ENCODE results near the gene NAGPA.

The NAGPA gene

DNA sequence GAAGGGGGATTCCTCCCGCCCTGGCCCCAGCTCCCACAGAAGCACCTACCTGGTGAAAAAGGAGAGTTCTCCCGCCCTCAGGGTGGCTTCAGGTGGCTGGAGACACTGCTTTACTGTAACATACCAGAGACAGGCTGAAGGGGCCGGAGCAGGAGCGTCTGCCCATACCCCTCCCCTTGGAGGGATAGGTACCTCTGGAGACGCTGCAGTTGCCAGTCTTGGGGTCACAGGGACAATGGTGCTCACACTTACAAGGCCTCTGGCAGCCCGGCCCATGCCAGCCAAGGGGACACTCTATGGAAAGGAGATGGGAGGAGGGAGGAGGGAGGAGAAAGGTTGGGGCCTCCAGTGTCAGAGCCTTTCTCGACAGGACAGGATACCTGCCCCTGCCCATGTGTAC is 6.6 kb downstream of the NAGPA start:
- DNase-seq, result no peak

DNA sequence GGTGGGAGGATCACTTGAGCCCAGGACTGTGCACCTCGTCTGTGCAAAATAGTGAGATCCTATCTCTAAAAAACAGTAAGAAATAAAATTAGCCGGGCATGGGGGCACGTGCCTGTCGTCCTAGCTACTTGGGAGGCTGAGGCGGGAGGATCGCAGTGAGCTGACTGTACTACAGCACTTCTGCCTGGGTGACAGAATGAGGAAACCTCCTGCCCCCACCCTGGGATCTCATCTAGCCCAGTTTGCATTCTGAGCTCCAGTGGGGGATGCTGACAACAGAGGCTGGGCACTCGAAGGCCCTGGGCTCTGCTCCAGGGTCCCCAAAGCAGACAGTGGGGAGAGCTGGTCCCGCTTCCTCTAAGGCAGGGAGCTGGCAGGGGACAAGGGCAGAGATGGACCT is 7.1 kb downstream of the NAGPA start:
- no peak for DNase-seq

DNA sequence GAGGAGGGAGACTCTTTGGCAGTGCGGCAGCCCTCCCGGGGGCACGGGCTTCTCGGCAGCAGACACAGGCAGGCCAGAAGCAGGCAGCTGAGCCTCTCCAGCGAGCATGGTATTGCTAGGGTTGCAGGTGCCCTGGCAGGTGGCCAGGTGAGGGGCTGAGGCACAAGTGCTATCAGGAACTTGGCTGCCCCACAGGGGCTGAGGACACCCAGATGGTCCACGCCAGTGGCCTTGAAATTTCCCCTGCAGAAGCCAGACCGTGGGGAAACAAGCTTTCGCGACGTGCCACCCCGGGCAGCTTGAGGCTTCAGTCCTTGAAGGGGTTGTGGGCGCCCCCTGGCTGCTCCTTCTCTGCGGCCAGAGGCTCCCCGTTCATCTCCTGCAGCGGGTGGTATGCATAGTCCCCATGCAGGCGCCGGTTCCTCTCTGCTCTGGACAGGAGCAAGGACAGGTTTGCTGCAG is 8.5 kb downstream of the NAGPA start:
- no peak for DNase-seq

DNA sequence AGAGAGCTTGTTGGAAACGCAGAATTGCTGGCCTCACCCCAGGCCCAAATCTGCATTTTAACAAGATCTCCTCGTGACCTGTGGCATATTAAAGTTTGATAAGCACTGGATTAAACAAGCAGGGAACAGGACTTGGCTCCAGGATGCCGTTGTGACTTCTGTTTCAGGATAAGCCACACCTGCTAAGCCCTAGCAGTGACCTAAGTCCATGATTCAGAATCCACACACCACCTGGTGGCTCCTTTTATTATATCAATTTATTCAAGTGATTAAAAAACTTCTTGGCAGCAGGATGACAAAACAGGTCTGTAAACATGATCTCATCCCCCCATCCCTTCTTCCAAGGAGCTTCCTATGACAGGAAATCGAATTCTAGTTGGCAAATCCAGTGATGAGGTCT is 9.1 kb downstream of the NAGPA start:
- DNase-seq, result no peak

DNA sequence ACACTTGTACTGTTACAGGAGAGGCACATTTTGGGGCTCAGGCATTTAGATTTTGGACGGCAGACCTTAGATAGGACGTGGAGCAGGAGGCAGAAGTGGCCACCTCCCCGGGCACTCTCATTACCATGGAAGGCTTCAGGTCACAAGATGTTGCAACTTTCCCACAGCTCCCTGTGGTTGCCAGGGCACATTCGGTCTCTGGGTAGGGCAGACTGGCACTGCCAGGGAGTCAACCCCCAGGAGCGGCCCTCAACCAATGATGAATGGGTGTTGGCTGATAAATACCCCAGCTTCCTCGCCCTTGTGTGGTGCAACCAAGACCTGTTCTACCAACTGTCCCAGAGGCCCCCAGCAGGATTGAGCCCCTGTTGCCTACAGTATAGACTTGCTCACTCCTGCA is 11.2 kb downstream of the NAGPA start:
- DNase-seq, result no peak

DNA sequence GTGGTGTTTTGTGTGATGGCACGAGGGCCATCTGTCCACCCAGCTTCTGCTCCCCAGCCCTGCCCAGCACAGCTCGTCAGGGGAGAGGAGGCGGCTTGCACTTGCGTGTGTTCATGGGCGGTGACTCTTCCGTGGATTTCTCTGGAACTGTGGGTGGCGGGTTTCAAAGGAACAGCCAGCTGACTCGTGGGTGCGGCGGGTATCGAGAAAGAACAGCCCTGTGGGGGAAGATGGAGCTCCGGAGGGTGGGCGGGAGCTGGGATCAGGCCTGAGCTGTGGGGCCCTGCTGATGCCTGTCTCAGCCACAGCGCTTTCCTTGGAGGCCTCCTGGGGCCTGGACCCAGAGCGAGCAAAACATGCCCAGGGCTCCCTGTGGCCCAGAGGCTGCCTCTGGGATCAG is 13.2 kb downstream of the NAGPA start:
- no peak for DNase-seq

DNA sequence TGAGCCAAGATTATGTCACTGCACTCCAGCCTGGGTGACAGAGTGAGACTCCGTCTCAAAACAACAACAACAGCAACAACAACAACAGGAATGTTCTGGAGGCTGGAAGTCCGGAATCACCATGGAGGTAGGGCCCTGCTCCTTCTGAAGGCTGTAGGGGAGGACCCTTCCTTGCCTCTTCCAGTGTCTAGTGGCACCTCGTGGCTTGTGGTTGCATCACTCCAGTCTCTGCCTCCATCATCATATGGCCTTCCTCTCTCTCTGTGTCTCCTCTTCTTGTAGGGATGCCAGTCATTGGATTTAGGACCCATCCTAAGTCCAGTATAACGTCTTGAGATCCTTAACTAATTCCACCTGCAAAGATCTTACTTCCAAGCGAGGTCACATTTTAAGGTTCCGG is 14.0 kb downstream of the NAGPA start:
- no peak for DNase-seq

DNA sequence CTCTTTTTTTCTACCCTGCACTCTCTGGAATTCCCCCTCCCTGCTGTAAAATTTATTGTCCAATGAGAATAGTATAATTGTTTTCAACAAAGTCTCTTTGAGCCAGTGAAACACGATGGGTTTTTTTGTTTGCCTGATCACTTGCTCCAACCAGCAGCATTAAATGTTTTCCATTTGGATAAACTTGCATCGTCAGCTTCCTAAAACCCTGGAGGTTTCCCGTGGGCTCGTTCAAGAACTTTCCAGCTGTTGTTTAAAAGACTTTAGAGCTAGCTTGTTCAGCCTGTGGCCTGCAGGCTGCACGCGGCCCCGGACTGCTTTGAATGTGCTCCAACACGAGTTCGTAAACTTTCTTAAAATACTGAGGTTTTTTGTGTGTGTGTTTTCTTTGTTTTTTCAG is 14.9 kb downstream of the NAGPA start:
- no peak for DNase-seq

DNA sequence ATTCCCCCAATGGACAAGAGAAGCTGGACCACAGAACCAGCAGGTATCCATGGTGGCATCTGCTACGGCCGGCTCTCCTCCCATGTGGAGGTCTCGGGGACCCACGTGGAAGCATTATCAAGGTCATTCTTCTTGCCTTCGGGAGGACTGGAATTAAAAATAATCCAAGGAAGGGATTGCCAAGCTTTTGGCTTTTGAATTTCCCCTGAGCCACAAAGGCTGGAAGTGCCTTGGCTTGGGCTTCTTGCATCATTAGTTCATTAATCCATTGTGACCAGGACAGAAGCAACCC is 16.1 kb downstream of the NAGPA start:
- DNase-seq, result no peak

DNA sequence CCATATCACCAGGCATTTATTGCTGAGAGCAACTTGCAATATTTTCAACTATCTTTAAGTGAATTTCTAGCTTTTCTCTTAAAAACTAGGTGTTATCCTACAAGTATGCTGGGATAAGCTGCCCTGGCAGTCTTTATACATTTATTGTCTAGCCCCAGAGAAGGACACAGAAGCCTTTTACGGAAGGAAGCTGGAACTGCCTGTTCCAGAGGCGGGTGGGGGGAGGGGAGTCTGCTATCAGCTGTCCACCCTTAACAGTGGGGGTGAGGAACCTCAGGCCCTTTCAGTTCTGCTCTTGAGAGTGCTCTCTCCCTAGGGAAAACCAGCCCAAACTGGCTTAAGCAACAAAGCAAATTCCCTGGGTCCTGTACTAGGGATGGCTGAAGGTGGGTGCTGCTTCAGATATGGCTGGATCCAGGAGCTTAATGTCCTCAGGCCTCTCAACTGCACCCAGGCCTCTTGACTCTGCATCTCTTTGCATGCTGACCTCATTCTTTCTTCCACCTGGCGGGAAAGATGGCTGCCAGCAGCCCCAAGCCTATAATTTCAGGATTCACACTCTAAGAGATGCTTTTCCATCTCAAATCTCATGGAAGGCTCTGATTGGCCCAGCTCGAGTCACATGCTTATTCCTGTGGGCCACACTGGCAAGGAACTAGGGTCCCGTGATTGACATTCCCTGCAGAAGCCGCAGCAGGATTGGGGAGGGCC is 16.6 kb downstream of the NAGPA start:
- DNase-seq, result no peak

DNA sequence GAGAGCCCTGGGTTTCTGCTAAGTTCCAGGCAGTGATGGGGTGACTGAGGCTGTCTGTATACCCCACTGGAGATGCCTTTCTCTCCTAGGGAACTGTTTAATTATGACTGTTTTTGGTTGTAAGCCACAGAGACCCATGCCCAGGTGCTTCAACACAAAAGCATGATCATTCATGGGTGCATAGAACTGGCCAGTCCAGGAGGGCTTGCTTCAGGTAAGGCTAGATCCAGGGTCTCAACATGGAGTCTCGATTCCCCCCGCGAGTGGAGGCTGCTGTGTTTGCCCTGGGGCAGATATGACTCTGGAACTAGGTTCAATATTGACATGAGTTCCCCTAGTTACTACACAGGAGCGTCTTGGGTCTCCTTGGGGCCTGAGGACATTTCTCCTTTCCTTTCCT is 17.8 kb downstream of the NAGPA start:
- DNase-seq, result no peak

DNA sequence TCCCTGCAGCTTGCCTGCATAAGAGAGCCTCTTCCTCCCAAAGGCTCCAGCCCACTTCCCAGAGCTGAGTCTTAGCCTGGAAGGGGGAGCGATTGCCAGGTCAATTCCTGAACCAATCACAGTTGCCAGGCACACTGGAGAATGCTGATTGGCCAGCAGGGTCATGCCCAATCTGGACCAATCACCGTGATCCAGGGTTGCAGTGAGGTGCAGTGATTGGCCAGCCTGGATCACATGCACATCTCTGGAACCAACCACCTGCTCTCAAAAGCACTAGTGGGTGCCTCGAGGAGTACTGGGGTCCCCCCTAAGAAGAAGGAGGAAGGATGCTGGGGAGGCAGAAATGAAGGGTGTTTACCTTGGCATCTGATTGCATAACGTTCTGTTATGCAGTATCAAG is 18.4 kb downstream of the NAGPA start:
- DNase-seq, result no peak

DNA sequence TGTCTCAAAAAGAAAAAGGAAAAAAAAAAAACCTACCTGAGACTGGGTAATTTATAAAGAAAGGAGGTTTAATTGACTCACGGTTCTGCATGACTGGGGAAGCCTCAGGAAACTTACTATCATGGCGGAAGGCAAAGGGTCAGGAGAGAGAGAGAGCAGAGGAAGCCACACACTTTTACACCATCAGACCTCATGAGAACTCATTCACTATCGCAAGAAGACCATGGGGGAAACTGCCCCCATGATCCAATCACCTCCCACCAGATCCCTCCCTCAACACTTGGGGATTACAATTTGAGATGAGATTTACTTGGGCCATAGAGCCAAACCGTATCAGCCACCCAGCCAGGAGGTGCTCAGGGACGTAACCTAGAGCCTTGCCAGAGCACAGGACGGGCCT is 20.8 kb downstream of the NAGPA start:
- no peak for DNase-seq

DNA sequence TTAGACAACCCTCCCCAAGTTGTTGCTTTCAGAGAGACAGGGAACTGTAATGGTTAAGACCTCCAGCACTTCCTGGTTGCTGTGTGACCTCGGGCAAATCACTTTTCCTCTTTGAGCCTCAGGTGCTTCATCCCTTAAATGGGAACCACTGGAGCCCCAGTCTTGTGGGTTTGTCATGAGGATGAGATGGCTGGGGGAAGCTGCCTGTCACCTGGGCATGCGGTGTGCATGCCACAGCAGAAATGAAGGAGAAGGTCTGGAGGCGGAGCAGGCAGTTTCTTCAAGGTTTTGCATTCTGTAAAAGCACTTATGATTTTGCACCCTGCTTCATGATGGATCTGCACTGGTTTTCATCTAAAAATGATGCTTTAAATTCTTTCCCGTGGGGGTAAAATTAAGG is 22.1 kb downstream of the NAGPA start:
- no peak for DNase-seq

DNA sequence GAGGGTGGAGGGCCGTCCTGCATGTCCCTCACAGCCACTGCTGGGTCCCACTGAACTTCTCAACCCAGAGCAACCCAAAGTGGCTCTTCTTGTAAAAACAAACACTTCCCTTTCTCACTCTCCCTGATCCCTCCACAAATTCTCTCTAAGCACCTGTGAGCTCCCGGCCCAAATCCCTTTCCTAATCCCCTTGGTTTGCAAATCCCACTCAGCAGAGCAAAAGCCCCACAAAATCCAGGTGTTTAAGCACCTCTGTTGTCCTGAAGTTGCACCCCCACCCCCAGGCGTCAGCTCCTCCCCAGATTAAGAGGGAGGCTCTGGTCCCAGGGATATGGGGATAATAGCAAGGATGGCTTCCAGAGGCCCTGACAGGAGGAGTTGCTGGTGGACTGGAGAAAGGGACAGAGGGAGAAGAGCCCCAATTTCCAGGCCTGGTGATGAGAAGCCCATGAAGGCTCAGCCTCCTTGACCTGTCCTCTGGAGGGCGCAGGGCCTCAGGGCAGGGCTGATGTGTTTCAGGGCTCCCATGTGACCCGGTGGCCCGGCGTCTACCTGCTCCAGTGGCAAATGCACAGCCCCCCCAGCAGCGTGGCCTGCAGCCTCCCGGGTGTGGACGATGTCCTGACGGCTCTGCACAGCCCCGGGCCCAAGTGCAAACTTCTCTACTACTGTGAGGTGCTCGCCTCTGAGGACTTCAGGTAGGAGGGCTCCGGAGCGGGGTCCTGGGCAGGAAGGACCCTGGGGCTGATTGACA is 23.0 kb downstream of the NAGPA start:
- DNase-seq, result no peak

DNA sequence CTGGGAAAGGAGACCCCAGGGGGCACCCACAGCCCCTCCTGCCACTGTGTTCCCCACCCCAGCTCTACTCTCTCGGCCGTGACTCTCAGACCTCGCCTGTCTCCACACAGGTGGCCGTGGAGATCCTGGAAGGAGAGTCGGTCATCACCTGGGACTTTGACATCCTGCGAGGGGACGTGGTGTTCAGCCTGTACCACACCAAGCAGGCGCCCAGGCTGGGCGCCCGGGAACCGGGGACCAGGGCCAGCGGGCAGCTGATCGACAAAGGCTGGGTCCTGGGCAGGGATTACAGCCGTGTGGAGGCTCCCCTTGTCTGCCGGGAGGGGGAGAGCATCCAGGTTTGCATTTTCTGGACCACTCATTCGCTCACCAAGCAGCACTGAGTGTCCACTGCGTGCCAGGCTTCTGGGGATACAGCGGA is 25.4 kb downstream of the NAGPA start:
- DNase-seq, result no peak

DNA sequence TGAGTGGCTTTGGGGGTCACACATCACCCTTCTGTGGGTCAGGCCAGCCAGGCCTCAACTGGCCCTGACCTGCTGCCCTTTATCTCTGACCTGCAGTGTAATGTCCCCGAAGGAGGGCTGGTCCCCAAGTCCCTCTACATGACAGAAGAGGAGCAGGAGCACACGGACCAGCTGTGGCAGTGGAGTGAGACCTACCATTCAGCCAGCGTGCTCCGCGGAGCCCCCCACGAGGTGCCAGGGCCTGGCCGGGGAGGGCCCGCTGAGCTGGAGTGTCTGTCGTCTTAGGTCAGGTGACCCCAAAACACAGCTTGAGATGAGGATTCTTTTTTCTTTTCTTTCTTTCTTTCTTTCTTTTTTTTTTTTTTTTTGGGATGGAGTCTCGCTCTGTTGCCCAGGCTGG is 26.5 kb downstream of the NAGPA start:
- no peak for DNase-seq

DNA sequence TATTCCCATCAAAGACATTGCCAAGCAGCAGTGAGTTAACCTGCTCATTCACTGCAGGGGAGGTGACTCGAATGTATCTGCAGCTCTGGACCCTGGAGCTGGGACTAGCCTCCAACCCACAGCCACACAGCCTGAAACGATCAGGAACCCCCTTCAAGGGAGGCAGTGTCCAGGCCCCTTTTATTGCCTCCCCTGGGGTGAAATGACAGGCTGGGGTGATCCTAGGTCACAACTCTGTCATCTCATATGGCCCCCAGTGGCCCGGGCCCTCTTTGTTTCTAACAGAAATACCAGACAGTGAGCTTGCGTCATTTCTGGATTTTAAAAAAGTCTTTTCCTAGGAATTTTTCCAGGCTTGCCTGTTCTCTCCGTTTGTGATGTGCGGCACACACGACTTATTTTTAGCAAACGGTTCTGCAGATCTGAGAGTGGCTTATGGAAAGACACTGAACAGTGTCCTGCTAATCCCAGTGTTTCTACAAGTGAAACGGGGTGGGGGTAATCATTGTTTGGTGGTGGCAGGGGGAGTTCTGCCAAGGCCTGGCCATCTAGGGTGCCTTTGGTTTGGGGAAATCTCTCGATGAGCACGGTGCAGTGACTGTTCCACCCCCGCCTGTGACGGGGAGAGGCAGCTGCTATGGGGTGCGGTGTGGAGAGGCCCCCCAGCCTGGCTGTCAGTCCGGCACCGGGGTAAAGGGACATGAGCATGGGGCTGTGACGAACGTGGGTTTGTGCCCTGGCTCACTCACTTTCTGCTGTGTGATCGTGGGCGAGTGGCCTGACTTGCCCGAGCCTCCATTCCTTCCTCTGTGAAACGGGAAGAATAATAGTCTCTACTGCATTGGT is 27.2 kb downstream of the NAGPA start:
- no peak for DNase-seq

DNA sequence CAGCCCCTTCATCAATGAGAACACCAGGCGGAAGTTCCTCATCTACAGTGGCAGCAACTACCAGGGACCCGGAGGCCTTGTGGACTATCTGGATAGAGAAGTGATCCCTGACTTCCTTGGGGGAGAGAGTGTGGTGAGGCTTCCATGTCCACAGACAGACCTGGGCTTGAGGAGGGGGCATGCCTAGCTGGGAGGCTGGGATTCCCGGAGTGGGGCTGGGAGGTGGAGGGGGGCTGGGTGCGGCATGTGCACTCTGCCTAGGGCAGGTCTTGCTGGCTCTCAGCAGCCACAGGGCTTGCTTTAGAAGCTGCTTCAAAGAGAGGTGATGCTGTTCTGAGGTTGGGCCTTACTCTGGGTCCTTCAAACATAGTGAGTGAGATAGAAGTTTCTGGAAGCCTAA is 27.8 kb downstream of the NAGPA start:
- DNase-seq, result no peak

DNA sequence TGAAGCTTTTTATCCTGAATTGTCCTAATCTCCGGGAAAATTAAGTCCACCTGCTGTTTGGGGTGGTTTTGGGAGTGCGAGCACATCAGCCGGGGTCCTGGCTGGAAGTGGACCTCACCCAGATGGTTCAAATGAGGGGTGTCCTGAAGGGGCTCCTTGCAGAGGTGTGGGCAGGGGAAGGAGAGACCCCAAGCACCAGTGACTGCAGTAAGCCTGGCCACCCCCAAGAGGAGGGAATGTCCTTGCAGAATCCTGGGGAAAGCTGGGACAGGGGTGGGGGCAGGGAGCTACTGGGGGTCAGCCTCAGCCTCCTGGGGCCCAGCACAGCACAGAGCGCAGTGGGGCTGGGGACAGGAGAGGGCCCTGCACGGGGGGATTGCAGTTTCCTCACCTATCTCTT is 29.4 kb downstream of the NAGPA start:
- DNase-seq, result no peak

DNA sequence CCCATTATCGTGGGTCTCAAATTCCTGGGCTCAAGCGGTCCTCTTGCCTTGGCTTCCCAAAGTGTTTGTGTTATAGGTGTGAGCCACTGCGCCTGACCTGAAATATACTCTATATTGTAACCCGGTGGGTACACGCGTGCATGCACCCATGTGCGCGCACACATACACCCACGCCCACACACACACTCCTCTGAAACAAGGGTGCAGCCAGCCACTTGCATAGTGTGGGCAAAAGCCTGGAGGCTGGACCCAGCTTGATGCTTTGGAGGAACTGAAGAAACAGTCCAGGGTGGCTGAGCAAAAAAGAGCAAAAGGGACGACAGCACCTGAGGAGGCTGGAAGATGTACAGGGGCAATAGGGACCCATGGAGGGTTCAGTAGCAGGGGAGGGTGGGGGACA is 29.9 kb downstream of the NAGPA start:
- no peak for DNase-seq

DNA sequence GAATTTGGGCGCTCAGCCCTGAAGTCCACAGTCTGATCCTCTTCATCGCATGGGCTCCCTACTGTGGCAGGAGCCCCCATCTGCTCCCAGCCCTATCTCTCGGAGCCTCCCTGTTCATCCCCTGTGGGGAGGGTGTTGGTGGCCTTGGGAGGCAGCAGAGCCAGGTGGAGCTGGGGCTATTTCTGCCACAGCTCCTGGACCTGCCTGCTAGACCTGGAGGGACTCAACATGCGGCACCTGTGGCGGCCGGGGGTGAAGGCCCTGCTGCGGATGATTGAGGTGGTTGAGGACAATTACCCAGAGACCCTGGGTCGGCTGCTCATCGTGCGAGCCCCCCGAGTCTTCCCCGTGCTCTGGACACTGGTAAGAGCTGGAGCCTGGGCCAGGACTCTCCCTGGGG is 30.5 kb downstream of the NAGPA start:
- no peak for DNase-seq

DNA sequence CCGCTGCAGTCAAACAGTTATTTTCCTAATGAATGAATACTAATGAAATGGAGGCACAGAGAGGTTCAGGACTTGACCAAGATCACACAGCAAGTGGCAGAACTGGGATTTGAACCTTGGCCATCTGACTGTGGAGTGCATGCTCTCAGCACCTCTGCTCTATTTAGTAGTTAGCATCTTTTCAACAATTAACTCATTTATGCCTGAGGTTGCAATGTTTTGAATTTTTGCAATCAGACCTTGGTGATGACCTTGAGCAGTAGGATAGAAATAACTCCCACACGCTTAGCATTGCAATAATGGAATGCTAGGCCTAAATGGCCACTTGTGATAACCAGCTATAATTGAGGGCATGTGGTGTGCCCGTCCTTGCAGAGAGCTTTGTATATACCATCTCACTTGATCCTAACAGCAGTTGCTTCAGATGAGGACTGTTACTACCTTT is 31.0 kb downstream of the NAGPA start:
- DNase-seq, result no peak

DNA sequence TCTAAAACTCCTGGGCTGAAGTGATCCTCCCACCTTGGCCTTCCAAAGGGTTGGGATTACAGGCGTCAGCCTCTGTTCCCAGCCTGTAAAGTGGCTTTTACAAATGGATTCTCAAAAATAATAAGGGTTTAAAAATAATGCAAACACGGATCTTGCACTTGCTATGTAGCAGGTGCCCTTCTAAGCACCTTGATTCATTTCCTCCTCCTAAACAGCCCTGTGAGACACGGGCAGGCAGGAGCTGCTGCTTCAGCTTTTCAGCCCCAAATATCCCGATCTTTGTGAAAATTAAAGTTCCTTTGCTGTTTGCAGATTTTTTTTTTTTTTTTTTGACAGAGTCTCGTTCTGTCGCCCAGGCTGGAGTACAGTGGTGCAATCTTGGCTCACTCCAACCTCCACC is 31.7 kb downstream of the NAGPA start:
- DNase-seq, result no peak
